GM18907 (cell line): Measurements from ENCODE around the gene ANTKMT.

Source experiments
- ATAC-seq: cut with Tn5 transposase; IDR thresholded peaks from one replicate; pipeline ENCODE4 v1.9.1; 2021; ENCODE audit warnings: mild to moderate bottlenecking, moderate library complexity; ENCODE audit not compliant: unreplicated experiment

Gene ANTKMT

GRCh38 chr16:695355-696089 is 25.4 kb upstream of the ANTKMT start:
- ATAC-seq: no peak

- ATAC-seq: no peak
These were observed 21.9 kb upstream of the ANTKMT start for GRCh38 chr16:698911-699671.

GRCh38 chr16:700684-701584 is 20.0 kb upstream of the ANTKMT start:
- no peak for ATAC-seq

GRCh38 chr16:702341-702740 is 18.6 kb upstream of the ANTKMT start:
- no peak for ATAC-seq

GRCh38 chr16:703406-703805 is 17.5 kb upstream of the ANTKMT start:
- ATAC-seq: no peak

- no peak for ATAC-seq
These were observed 16.9 kb upstream of the ANTKMT start for GRCh38 chr16:704047-704446.

- ATAC-seq: no peak
These were observed 16.2 kb upstream of the ANTKMT start for GRCh38 chr16:704552-705380.

- no peak for ATAC-seq
These were observed 15.3 kb upstream of the ANTKMT start, which contains the start of gene FBXL16 for GRCh38 chr16:705431-706188. Gene FBXL16 (minus strand): TSS chr16:705801. CDS start chr16:697405, 8,396 bp downstream.

GRCh38 chr16:706189-707061 is 14.5 kb upstream of the ANTKMT start:
- ATAC-seq: no peak

DNA sequence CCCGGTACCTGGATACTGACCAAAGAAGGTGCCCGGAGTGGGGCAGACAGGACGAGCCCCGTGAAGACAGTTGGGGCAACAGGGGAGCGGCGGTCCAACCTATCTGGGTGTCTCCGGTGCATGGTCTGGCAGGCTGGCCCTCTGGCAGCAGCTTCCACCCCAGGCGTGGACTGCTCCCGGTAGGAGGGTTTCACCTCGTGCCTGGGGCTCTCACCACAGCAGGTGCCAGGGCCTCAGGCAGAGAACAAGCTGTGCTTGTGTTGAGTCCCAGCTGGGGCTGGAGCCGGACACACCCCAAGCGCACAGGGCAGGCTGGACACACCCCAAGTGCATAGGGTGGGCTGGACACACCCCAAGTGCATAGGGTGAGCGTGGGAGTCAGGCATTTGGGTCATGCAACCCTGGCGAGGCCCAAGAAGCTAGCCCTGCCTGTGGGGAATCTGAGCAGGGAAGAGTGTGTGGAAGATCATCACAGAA is 13.8 kb upstream of the ANTKMT start:
- ATAC-seq: no peak

DNA sequence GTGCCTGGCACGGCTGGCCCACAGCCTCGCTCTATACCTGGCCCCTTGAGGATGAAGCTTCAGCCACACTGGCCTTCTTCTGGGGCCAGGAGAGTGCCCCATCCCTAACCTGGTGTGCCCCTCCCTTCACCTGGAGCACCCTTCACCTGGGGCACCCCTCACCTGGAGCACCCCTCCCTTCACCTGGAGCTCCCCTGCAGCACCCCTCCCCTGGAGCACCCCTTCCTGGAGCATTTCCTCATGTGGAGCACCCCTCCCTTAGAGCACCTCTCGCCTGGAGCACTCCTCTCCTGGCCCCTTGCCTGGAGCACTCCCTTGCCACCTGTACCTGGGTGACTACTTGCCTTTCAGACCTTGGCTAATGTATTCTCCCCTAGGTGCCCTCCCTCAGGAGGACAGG is 12.9 kb upstream of the ANTKMT start:
- no peak for ATAC-seq

DNA sequence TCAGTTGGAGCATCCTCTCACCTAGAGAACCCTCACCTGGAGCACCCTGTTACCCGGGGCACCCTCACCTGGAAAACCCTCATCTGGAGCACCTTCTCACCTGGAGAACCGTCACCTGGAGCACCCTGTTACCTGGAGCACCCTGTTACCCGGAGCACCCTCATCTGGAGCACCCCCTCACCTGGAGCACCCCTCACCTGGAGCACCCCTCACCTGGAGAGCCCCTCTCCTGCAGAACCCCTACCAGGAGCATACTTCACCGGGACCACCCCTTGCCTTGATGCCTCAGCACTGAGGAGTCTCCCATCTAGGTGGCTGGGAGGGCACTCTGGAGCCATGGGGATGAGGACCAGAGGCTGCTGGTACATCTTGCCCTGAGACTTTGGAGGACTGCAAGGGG is 12.0 kb upstream of the ANTKMT start:
- ATAC-seq: no peak

- ATAC-seq: no peak
These were observed 11.1 kb upstream of the ANTKMT start for GRCh38 chr16:709566-710499.

- ATAC-seq: no peak
These were observed 10.4 kb upstream of the ANTKMT start for GRCh38 chr16:710500-711075.

DNA sequence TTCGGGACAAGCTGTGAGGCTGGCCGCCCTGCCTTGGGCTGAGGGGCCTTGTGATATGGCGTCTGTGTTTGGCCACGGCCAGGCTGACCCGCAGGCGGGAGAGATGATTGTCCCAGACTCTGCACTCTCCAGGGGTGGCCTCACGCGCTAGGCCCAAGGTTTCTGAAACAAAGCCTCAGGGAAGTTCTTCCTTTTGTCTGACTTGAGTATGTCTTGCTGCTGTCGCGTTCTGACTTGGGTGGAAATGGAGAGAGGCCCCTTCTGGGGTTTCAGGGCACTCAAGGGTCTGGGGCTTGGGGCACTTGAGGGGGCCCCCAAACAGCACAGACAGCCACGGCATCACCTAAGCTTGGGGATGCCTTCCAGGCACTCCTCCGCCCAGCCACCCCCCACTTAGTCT is 9.9 kb upstream of the ANTKMT start:
- no peak for ATAC-seq

DNA sequence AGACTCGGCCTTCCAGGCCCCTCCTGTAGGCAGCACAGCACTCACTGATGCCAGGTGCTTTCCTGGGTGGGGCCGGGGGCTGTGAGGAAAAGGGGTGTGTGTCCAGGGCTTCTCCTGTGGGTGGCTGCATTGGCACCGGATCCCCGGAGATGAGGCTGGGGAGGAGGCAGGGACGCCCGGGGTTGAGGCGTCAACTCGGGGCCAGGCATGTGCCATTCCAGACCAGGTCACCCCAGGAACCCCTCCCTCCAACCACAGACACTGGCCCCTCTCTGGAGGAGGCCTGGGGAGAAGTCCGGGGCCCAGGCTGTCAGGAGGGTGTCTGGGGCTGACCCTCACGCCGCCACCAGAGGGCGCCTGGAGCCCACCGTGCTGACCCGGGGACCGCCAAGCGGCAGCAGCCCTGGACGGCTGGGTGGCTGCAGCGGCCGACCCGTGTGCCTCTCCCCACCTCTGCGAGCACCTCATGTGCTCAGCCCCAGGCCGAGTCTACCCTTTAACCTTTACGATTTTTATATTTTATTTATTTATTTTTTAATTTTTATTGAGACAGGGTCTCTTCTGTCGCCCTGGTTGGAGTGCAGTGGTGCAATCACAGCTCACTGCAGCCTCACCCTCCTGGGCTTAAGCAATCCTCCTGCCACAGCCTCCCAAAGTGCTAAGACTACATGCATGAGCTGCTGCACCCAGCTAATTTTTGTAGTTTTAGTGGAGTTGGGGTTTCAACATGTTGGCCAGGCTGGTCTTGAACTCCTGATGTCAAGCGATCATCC is 9.2 kb upstream of the ANTKMT start:
- ATAC-seq: peak; percentile 46
